ENCODE measurements around the gene LRBA.

GRCh38 chr4:150264595-150265161, 750.4 kb downstream of the LRBA start:
- TF ChIP-seq REST (IDR thresholded peaks at IDR 0.05; ENCODE audit: low read depth, low read length) (no peak), MXI1 (IDR thresholded peaks at IDR 0.05; ENCODE audit: low read depth, low read length) (no peak), RAD21 (IDR thresholded peaks at IDR 0.05; ENCODE audit: low read length) (no peak)

Measured in SK-N-SH (cell line).